Stimulated activated CD4-positive, alpha-beta T cell treated with anti-CD3 and anti-CD28 coated beads, Interleukin-12 subunit alpha, Interleukin-12 subunit beta, amount 100 ng/mL, for 4 hours (primary cell): ENCODE measurements around the gene IGF1R.
"Not testable (repeated sequence)": the region's sequence is repeated elsewhere in the genome, so short reads cannot be mapped to it uniquely, and the experiment has no call there.

Source experiments
- DNase-seq: peaks from one replicate; pipeline ENCODE4 v3.0.0-alpha.2; 2020

The IGF1R gene

GRCh38 chr15:98647774-98648653, at the start of gene IGF1R:
Gene IGF1R, plus strand, starts transcription at chr15:98648539. Its CDS starts 1,043 bp downstream, at chr15:98649582.
- peak; percentile 85 for DNase-seq

DNA sequence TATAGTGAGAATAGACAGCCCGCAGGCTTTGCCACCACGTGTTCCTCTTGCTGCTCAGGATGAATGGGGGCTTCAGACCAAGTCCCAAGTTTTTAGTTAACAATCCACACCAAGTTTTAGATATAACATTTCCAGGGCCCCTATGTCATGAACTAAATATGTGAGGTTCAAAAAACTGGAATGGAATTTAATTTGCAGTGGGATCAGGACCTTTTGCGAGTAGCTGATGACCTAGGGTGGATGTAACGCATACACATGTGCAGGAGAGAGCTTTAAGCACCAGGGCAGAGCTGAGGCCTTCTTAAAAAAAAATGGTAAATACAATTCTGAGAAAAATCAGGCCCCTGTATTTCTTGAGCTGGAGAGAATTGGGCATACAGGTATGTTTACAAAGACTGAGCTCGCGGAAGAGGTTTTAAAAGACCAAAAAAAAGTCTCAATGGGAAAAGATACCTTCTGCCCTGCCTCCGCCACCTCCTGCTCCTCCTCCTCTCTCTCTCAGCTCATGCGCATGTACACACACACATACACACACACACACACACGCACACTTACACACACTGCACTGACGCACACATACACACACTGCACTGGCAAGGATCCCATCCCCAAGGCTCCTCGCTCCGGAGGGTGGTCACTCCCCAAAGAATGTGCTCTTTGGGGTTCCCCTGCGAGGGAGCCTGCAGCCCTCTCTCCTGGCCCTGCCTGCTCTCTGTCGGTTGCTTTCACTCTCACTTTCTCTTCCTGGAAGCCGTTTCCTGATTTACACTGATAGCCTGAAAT, 48.2 kb upstream of the IGF1R start:
- DNase-seq = peak; percentile 13

GRCh38 chr15:98604983-98605382, 43.4 kb upstream of the IGF1R start:
- DNase-seq = no peak

- no peak for DNase-seq
Observed at GRCh38 chr15:98609144-98609852, 39.0 kb upstream of the IGF1R start.

GRCh38 chr15:98610991-98611390, 37.3 kb upstream of the IGF1R start:
- DNase-seq = no peak

GRCh38 chr15:98611808-98612207, 36.5 kb upstream of the IGF1R start:
- no peak for DNase-seq

DNA sequence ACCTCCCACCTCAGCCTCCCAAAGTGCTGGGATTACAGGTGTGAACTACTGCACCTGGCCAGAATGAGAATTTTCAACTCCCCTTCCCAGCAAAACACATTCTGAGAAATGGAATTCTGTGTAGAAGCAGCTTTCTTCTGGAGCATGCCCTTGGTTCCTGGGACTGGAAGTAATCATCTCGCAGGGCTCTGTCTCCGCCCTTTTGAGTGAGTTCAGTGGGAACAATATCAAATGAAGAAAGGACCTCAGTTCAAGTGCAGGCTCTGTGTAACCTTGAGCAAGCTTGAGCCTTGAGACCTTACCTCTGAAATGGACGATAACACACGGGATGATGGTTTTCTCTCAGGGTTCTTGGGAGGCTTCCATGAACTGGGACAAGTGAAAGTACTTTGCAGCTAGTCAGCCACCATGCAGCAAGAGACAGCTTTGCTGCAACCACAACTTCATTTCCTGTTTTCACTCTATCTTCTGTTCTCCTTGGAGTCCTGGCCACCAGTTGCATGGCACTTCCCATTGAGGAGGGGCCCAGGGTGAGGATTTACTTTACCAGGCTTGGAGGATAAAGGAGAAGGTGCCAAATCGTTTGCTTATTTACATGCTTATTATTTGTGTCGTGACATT, 35.7 kb upstream of the IGF1R start:
- no peak for DNase-seq

DNA sequence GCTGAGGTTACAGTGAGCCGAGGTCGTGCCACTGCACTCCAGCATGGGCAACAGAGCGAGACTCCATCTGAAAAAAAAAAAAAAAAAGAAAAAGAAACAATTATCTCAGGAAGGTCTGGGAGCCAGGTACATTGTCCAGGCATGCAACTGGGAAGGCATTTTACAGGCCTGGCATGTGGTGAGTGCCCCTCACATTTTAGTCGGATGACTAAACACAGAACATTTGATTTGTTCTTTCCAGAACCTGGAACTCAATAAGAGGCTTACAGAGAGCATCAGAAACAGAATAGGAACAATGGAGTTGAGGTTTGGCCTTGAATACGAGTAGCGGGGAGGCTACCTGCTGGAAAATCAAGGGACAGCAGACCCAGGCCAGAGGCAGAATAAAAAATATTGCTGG, 33.7 kb upstream of the IGF1R start:
- no peak for DNase-seq

- no peak for DNase-seq
Observed at GRCh38 chr15:98616397-98616796, 31.9 kb upstream of the IGF1R start.

- no peak for DNase-seq
Observed at GRCh38 chr15:98617328-98617980, 30.9 kb upstream of the IGF1R start.

DNA sequence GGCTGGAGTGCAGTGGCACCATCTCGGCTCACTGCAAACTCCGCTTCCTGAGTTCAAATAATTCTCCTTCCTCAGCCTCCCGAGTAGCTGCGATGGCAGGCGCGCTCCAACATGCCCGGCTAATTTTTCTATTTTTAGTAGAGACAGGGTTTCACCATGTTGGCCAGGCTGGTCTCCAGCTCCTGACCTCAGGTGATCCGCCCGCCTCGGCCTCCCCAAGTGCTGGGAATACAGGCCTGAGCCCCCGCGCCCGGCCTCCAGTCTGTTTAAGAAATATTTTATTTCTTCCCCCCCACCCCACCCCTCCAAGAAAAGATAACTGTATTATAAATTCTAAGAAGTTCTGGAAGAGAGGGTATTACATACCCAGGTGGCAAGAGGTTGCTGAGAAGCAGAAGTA, 29.8 kb upstream of the IGF1R start:
- DNase-seq = not testable (repeated sequence)

DNA sequence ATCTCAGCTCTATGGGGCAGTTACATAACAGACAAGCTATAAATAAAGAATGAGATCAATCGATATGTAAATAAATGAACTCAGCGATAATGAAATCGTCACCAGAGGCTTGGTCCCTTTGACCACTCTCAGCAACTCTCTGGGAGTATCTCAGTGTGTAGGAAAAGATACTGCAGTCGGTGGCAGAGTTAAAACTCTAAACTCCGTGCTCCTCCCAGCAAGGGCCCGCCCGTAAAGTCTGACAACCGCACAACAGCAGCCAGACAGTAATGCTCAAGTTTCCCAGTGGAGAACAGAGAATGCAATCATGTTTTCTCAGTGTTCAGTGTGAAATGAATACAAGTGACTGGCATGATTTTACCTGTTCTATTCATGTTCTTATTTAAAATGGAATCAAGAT, 28.3 kb upstream of the IGF1R start:
- no peak for DNase-seq

DNA sequence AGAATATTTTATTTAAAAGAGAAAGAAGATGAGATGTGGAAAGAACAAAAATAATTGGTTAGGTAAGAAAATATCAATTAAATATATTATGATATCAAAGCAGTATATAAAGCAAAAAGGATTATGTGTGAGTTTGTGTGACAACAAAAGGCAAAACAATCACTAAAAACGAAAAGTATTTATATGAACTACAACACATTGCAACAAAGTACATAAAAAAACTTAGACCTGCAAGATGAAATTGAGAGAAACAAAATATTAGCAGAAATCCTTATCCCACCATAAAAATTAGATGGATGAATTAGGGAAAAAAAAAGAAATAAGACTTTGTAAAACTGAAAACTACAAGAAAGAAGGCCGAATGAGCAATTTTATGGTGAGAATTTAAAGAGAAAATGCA, 27.3 kb upstream of the IGF1R start:
- no peak for DNase-seq

GRCh38 chr15:98625614-98626013, 22.7 kb upstream of the IGF1R start:
- DNase-seq = no peak

DNA sequence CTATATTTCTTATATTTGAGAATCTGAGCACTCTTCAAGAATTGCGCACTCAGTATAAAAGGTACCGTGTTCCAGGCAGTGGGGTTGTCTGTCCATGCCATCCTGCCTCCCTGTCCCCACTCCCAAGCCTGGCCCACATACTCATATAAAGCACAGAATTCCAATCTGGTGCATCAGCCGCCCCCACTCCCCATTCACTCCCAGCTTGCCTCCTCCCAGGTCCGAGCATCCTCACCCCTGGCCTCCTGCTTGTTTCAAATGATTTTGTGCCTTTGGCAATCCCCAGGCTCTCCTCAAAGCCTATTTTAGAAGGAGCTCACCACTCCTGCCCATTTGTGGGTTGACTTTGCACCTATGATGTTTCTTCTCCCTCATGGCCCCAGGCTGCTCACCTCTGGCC, 22.2 kb upstream of the IGF1R start:
- DNase-seq = no peak

- DNase-seq = no peak
Observed at GRCh38 chr15:98628216-98628615, 20.1 kb upstream of the IGF1R start.

DNA sequence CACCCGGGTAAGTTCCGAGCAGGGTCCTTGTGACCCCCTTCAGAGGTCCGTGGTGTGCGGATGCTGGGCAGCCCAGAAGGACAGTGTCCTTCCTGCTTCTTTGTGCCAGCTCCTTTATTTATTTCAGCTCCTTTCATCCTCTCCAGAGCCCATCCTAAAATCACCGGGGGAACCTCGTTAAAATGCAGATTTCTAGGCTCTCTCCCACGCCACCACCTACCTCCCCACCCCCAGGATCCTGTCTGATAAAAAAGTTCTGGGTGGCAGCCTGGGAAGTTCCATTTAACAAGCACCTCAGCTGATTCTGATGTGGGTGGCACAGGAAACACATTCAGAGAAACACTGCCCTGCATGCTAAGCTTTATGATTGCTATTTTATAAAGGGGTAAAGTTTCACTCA, 12.5 kb upstream of the IGF1R start:
- no peak for DNase-seq

GRCh38 chr15:98643115-98643514, 5.2 kb upstream of the IGF1R start:
- DNase-seq = no peak

GRCh38 chr15:98646546-98647025, 1.8 kb upstream of the IGF1R start:
- no peak for DNase-seq

DNA sequence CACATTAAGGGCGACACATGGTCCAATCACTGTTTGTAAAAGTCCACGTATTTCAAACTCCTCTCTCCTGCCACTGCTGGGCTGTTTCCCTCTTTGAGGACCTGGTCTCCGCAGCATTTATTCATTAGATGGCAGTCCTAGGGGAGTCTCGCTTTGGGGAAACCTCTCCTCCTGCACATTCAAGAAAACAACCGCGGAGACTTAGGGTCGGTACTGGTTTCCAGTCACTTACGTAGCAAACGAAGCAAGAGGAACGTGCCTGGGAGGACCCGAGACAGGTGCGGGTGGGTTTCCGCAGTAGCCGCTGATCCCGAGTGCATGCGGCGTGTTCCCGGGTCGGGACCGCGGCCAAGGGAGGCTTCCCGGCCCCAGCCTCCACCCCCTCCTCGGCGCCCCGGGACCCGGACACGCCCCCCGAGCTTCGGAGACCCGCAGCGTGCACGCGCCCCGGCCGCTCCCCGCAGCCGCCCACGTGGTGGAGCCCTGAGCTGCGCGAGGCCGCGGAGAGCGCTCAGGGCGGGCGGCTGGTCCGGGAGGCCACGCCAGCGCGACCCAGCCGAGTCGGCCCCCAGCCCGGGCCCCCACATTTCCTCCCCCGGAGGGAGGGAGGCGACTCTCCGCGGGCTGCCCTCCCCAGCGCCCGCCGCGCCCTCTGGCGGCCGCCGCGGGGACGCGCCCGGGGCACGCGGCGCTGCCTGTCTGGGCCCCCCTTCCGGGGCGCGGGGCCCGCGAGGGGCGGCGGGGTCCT, 1.1 kb upstream of the IGF1R start:
- DNase-seq = peak; percentile 66

- peak; percentile 50 for DNase-seq
Observed at GRCh38 chr15:98648654-98649471, 524 bp downstream of the IGF1R start.
